Measurements from ENCODE around the gene TMEM235. TPM values are rescaled to one million over a fixed set of nuclear protein-coding genes. Genes with fewer than 3 reads are reported as not detected.

The TMEM235 gene
- total and polyA plus RNA-seq, 4 donors = 0.02 TPM; not detected in 3

DNA sequence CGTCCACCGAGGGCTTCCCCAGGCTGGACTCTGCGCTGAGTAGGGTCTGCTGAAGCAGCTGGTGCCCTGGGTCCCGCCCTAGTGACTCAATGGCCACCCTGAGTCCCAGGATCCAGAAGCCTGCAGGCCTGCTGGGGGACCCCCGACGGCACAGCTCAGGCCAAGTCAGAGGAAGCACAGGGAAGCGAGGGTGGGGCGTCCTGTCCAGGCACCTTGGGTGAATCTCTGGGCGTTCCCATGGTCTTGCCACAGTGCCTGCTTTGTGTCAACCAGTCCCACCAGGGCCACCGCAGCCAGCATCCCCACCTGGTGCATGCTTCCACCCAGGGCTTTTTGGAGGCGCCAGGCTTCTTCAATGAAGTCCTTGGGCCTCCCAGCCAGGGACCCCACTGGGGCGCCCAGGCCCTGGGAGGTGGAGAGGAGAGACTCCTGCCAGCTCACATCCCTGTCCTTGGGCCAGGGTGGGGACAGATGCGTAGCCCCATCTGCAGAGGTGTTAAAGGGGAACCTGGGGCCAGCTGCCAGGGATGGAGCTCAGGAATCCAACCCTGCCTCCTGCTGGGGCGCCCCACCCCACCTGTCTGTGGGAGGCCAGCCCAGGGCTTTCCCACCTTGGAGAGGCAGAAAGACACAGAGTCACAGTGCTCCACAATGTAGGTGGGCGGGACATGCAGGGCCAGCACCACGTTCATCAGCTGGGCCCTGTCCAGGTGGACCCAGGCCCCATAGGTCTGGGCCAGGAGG, 17.8 kb downstream of the TMEM235 start:
- Histone ChIP-seq H3K27me3 (ENCODE audit: control insufficient read depth in 4 of 4, insufficient read depth in 4 of 4, low read length in 3 of 4) (no peaks in the 10 kb centered on the region), H3K27ac (ENCODE audit: low read depth in 1 of 2, low read length in 2 of 2) (peak overlapping the region in 1 of 2 donors; percentile 44), H3K4me3 (ENCODE audit: low read depth in 1 of 3, low read length in 3 of 3) (no peak overlapping the region), H3K9me3 (ENCODE audit: control insufficient read depth in 4 of 4, low read length in 3 of 4) (no peaks in the 10 kb centered on the region), H3K36me3 (ENCODE audit: control insufficient read depth in 4 of 4, insufficient read depth in 3 of 4, low read depth in 1 of 4, low read length in 3 of 4) (no peaks in the 10 kb centered on the region), H3K9ac (ENCODE audit: low read depth in 1 of 2, low read length in 2 of 2) (no peak overlapping the region), H3K4me1 (ENCODE audit: control insufficient read depth in 4 of 4, insufficient read depth in 4 of 4, low read length in 3 of 4) (peaks cover 0 to 14% (median 5%) of the 10 kb centered on the region in 4 donors)
- no peak for DNase-seq (ENCODE audit: low spot score)
- 83% methylated on average over 16 of the region's 16 CpGs for WGBS
- TF ChIP-seq HNF4G (IDR thresholded peaks at IDR 0.05) (no peak), EGR1 (IDR thresholded peaks at IDR 0.05; ENCODE audit: low read depth in 2 of 2) (no peak), GABPA (IDR thresholded peaks at IDR 0.05 in 1 of 2, conservative IDR thresholded peaks at IDR 0.05 in 1 of 2) (no peak), RAD21 (IDR thresholded peaks at IDR 0.05) (no peak), HNF4A (conservative IDR thresholded peaks at IDR 0.05) (no peak), RXRA (IDR thresholded peaks at IDR 0.05) (no peak), TAF1 (conservative IDR thresholded peaks at IDR 0.05) (no peak)
- TF ChIP-seq, protein P1, sequence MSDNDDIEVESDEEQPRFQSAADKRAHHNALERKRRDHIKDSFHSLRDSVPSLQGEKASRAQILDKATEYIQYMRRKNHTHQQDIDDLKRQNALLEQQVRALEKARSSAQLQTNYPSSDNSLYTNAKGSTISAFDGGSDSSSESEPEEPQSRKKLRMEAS (IDR thresholded peaks at IDR 0.05) = no peak
- TF ChIP-seq, protein P2, sequence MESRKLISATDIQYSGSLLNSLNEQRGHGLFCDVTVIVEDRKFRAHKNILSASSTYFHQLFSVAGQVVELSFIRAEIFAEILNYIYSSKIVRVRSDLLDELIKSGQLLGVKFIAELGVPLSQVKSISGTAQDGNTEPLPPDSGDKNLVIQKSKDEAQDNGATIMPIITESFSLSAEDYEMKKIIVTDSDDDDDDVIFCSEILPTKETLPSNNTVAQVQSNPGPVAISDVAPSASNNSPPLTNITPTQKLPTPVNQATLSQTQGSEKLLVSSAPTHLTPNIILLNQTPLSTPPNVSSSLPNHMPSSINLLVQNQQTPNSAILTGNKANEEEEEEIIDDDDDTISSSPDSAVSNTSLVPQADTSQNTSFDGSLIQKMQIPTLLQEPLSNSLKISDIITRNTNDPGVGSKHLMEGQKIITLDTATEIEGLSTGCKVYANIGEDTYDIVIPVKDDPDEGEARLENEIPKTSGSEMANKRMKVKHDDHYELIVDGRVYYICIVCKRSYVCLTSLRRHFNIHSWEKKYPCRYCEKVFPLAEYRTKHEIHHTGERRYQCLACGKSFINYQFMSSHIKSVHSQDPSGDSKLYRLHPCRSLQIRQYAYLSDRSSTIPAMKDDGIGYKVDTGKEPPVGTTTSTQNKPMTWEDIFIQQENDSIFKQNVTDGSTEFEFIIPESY (IDR thresholded peaks at IDR 0.05) = no peak
- TF ChIP-seq, protein P3, sequence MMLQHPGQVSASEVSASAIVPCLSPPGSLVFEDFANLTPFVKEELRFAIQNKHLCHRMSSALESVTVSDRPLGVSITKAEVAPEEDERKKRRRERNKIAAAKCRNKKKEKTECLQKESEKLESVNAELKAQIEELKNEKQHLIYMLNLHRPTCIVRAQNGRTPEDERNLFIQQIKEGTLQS (IDR thresholded peaks at IDR 0.05) = no peak

DNA sequence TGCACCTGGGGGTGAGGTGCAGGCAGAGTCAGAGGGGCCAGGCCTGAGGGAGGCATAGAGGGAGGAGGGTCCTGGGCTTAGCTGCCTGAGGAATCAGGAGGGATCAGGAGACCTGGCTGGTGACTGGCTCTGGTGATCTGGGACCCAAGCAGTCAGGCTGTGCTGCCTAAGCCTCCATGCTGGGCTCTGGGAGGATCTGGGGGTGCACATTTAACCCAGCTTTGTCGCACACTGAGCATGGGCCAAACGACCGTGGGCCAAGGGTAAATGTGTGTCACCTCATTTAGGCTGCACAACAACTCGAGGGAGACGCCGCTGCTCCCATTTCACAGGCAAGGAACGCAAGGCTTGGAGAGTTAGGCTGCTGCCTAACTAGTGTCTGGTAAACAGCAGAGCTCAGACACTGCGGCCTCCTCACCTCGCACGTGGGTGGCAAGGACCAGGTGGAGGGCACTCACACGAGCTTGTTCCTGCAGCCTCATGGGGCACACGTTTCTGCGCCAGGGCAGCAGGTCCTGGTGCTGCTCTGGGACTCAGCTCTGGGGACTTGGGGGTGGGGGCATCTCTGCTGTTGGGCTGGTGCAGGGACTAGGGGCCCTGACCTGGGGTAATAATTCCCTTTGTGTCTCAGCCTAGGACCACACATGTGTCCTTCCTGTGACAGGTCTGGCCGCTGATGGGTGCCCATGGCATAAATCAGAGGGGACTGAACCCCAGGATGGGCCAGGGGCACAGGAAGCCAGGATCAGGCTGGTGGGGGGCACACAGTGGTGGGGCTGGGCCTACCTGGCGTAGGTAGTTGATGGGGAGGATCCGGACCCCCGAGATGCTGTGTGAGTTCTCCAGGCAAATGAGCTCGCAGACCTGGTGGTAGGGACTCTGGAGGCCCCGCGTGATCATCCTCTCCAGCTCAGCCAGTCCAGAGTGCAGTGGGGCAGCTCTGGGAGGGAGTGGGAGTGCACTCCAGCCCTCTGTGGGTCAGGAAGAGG, 18.7 kb downstream of the TMEM235 start:
- Histone ChIP-seq H3K27ac (ENCODE audit: low read depth in 1 of 2, low read length in 2 of 2) (no peak overlapping the region), H3K4me3 (ENCODE audit: low read depth in 1 of 3, low read length in 3 of 3) (no peak overlapping the region), H3K36me3 (ENCODE audit: control insufficient read depth in 4 of 4, insufficient read depth in 3 of 4, low read depth in 1 of 4, low read length in 3 of 4) (no peaks in the 10 kb centered on the region), H3K9ac (ENCODE audit: low read depth in 1 of 2, low read length in 2 of 2) (no peak overlapping the region), H3K27me3 (ENCODE audit: control insufficient read depth in 4 of 4, insufficient read depth in 4 of 4, low read length in 3 of 4) (no peaks in the 10 kb centered on the region), H3K4me1 (ENCODE audit: control insufficient read depth in 4 of 4, insufficient read depth in 4 of 4, low read length in 3 of 4) (peaks cover 0 to 14% (median 5%) of the 10 kb centered on the region in 4 donors), H3K9me3 (ENCODE audit: control insufficient read depth in 4 of 4, low read length in 3 of 4) (no peaks in the 10 kb centered on the region)
- no peak for DNase-seq (ENCODE audit: low spot score)
- TF ChIP-seq JUND (IDR thresholded peaks at IDR 0.05) (no peak), HNF4G (IDR thresholded peaks at IDR 0.05) (no peak)
- TF ChIP-seq, protein P2 (IDR thresholded peaks at IDR 0.05) = no peak
- 65% methylated on average over 20 of the region's 20 CpGs for WGBS

Measured in liver (tissue), 9 donors.